ENCODE measurements around the gene GABRB1. TPM values are rescaled to one million over a fixed set of nuclear protein-coding genes. Genes with fewer than 3 reads are reported as not detected.

Gene GABRB1
- total RNA-seq, 4 donors from 2014 or later = not detected

- TF ChIP-seq POLR2A (IDR thresholded peaks at IDR 0.05) (no peak), POLR2AphosphoS5 (IDR thresholded peaks at IDR 0.05) (no peak), EP300 (IDR thresholded peaks at IDR 0.05) (no peak), CTCF (IDR thresholded peaks at IDR 0.05) (no peak)
- Histone ChIP-seq H3K9me3 (no peaks in the 10 kb centered on the region), H3K27ac (no peak overlapping the region), H3K4me3 (no peak overlapping the region), H3K4me1 (no peaks in the 10 kb centered on the region), H3K36me3 (no peaks in the 10 kb centered on the region), H3K27me3 (no peaks in the 10 kb centered on the region)
- no peak for ATAC-seq
- WGBS, 2 donors (ENCODE audit: low coverage in 1 of 2) = 80 to 83% methylated on average over 1 of the region's 1 CpG
These were observed 13.9 kb downstream of the GABRB1 start for GRCh38 chr4:47045261-47045660.

GRCh38 chr4:47049347-47049746 is 18.0 kb downstream of the GABRB1 start:
- no peaks in the 10 kb centered on the region for H3K9me3 ChIP-seq
- ATAC-seq = no peak
- no peaks in the 10 kb centered on the region for H3K36me3 ChIP-seq
- TF ChIP-seq CTCF (IDR thresholded peaks at IDR 0.05) (no peak), EP300 (IDR thresholded peaks at IDR 0.05) (no peak), POLR2AphosphoS5 (IDR thresholded peaks at IDR 0.05) (no peak), POLR2A (IDR thresholded peaks at IDR 0.05) (no peak)
- no peak overlapping the region for H3K4me3 ChIP-seq
- H3K27me3 ChIP-seq = no peaks in the 10 kb centered on the region
- no peak overlapping the region for H3K27ac ChIP-seq
- H3K4me1 ChIP-seq = no peaks in the 10 kb centered on the region
- 14 to 27% methylated on average over 3 of the region's 3 CpGs for WGBS, 2 donors (ENCODE audit: low coverage in 1 of 2)

GRCh38 chr4:47050761-47051725 is 19.7 kb downstream of the GABRB1 start:
- H3K27ac ChIP-seq = no peak overlapping the region
- TF ChIP-seq POLR2AphosphoS5 (IDR thresholded peaks at IDR 0.05) (no peak), POLR2A (IDR thresholded peaks at IDR 0.05) (no peak), CTCF (IDR thresholded peaks at IDR 0.05) (no peak), EP300 (IDR thresholded peaks at IDR 0.05) (no peak)
- no peaks in the 10 kb centered on the region for H3K4me1 ChIP-seq
- no peak overlapping the region for H3K4me3 ChIP-seq
- WGBS, 2 donors (ENCODE audit: low coverage in 1 of 2) = 24 to 31% methylated on average over 3 of the region's 3 CpGs
- no peaks in the 10 kb centered on the region for H3K27me3 ChIP-seq
- H3K9me3 ChIP-seq = no peaks in the 10 kb centered on the region
- ATAC-seq = no peak
- H3K36me3 ChIP-seq = no peaks in the 10 kb centered on the region

GRCh38 chr4:47053485-47053884 is 22.1 kb downstream of the GABRB1 start:
- Histone ChIP-seq H3K27me3 (no peaks in the 10 kb centered on the region), H3K27ac (no peak overlapping the region), H3K4me3 (no peak overlapping the region), H3K9me3 (no peaks in the 10 kb centered on the region), H3K36me3 (no peaks in the 10 kb centered on the region), H3K4me1 (no peaks in the 10 kb centered on the region)
- WGBS, 2 donors (ENCODE audit: low coverage in 1 of 2) = 70 to 87% methylated on average over 2 of the region's 2 CpGs
- no peak for ATAC-seq
- TF ChIP-seq CTCF (IDR thresholded peaks at IDR 0.05) (no peak), POLR2AphosphoS5 (IDR thresholded peaks at IDR 0.05) (no peak), POLR2A (IDR thresholded peaks at IDR 0.05) (no peak), EP300 (IDR thresholded peaks at IDR 0.05) (no peak)

- no peak for ATAC-seq
These were observed 22.8 kb downstream of the GABRB1 start for GRCh38 chr4:47054130-47054529.

More at GRCh38 chr4:47054130-47054529, 22.8 kb downstream of the GABRB1 start:
- no peaks in the 10 kb centered on the region for H3K4me1 ChIP-seq
- no peaks in the 10 kb centered on the region for H3K27me3 ChIP-seq
- TF ChIP-seq CTCF (IDR thresholded peaks at IDR 0.05) (no peak), EP300 (IDR thresholded peaks at IDR 0.05) (no peak), POLR2A (IDR thresholded peaks at IDR 0.05) (no peak), POLR2AphosphoS5 (IDR thresholded peaks at IDR 0.05) (no peak)
- no peaks in the 10 kb centered on the region for H3K9me3 ChIP-seq
- no peak overlapping the region for H3K4me3 ChIP-seq
- 62 to 86% methylated on average over 3 of the region's 3 CpGs for WGBS, 2 donors (ENCODE audit: low coverage in 1 of 2)
- no peaks in the 10 kb centered on the region for H3K36me3 ChIP-seq
- H3K27ac ChIP-seq = no peak overlapping the region
